ENCODE measurements around the gene BTG2. TPM values are rescaled to one million over a fixed set of nuclear protein-coding genes. Genes with fewer than 3 reads are reported as not detected.
"Not testable (repeated sequence)": the region's sequence is repeated elsewhere in the genome, so short reads cannot be mapped to it uniquely, and the experiment has no call there.

BTG2 gene
- total RNA-seq = 470 TPM

- peak; percentile 87 to 93 (median 89) for DNase-seq (ENCODE audit: low read depth in 2 of 3, low spot score in 2 of 3)
These were observed at the start of gene BTG2 for GRCh38 chr1:203304919-203305808. Gene BTG2 (plus strand): TSS chr1:203305519. CDS start chr1:203305607, 88 bp downstream.

- DNase-seq (ENCODE audit: low read depth in 2 of 3, low spot score in 2 of 3) = not testable (repeated sequence)
These were observed 48.7 kb upstream of the BTG2 start for GRCh38 chr1:203256636-203257035.

DNA sequence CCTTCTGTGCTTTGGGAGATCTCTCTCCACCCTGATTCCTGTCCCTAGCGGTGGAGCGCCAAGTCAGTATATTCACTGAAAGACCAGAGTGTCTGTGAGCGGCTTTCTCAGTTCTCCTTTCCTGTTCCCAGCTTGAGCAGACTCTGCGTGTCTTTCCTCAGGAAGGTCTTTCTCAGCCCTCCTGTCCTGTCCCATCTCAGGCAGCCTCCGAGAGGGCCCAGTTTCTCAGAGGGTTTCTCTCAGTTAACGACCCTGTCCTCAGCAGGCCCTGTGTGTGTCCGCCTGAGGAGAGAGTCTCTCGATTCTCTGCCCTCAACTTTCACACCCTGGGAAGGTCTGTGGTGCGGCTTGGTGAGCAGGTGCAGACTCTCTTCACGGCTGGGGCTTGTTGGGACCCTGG, 41.8 kb upstream of the BTG2 start:
- no peak for DNase-seq (ENCODE audit: low read depth in 2 of 3, low spot score in 2 of 3)

- DNase-seq (ENCODE audit: low read depth in 2 of 3, low spot score in 2 of 3) = no peak
These were observed 41.2 kb upstream of the BTG2 start for GRCh38 chr1:203264052-203264501.

DNA sequence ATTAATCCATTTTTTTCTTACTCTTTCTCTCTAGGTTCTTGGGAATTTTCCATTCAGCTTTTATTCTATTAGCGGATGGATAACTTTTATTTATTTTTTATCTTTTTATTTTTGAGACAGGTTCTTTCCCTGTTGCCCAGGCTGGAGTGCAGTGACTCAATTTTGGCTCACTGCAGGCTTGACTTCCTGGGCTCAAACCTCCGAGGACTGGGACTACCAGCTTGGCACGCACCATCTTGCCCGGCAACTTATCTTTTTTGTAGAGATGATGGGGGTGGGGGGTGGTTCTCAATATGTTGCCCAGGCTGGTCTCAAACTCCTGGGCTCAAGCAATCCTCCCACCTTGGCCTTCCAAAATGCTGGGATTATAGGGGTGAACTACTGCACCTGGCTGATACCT, 39.8 kb upstream of the BTG2 start:
- DNase-seq (ENCODE audit: low read depth in 2 of 3, low spot score in 2 of 3) = no peak

- not testable (repeated sequence) for DNase-seq (ENCODE audit: low read depth in 2 of 3, low spot score in 2 of 3)
These were observed 39.2 kb upstream of the BTG2 start for GRCh38 chr1:203266140-203266539.

GRCh38 chr1:203267347-203267846, 37.9 kb upstream of the BTG2 start:
- peak in 2 of 3 donors; percentile 84 to 95 for DNase-seq (ENCODE audit: low read depth in 2 of 3, low spot score in 2 of 3)

- DNase-seq (ENCODE audit: low read depth in 2 of 3, low spot score in 2 of 3) = no peak
These were observed 37.4 kb upstream of the BTG2 start for GRCh38 chr1:203267912-203268311.

- DNase-seq (ENCODE audit: low read depth in 2 of 3, low spot score in 2 of 3) = peak in 2 of 3 donors; percentile 84 to 94
These were observed 36.2 kb upstream of the BTG2 start for GRCh38 chr1:203268901-203269653.

DNA sequence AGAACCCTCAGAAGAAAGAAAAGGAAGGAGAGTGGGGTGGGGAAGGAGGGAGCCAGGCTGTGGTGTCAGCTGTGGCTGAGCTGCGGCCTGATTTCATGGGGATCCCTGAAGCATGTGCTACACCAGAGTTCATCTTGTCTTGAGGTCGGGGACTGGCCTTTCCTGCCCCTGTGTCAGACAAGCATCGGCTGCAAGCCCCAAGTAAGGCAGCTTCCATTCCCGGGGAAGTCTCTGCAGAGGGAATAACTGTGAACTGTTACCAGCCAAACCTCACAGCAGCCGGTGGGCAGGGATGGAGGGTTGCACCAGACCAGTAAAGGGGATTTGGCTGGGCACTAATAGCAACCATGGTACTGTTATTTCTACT, 35.7 kb upstream of the BTG2 start:
- DNase-seq (ENCODE audit: low read depth in 2 of 3, low spot score in 2 of 3) = no peak

DNA sequence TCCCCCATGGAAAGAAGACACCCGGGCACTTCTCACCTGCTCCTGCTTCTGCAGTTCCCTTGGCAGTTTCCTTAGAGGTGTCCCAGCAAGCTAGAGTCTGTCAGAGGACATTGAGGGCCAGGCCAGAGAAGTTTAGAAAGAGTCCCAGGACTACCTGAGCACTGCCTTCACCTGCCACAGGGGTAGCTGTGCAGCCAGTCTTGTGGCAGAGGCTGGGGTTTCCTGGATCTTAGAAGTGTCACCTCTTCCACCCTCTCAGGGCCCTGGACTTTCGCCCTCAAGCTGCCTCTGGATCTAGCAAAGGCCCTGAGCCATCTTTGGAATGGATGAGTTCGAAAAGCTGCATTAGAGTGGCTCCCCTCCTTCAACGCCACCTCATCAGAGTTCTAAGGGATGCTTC, 34.9 kb upstream of the BTG2 start:
- no peak for DNase-seq (ENCODE audit: low read depth in 2 of 3, low spot score in 2 of 3)

GRCh38 chr1:203271018-203271743, 34.1 kb upstream of the BTG2 start:
- peak in 2 of 3 donors; percentile 71 to 87 for DNase-seq (ENCODE audit: low read depth in 2 of 3, low spot score in 2 of 3)

- DNase-seq (ENCODE audit: low read depth in 2 of 3, low spot score in 2 of 3) = no peak
These were observed 33.2 kb upstream of the BTG2 start for GRCh38 chr1:203271962-203272632.

DNA sequence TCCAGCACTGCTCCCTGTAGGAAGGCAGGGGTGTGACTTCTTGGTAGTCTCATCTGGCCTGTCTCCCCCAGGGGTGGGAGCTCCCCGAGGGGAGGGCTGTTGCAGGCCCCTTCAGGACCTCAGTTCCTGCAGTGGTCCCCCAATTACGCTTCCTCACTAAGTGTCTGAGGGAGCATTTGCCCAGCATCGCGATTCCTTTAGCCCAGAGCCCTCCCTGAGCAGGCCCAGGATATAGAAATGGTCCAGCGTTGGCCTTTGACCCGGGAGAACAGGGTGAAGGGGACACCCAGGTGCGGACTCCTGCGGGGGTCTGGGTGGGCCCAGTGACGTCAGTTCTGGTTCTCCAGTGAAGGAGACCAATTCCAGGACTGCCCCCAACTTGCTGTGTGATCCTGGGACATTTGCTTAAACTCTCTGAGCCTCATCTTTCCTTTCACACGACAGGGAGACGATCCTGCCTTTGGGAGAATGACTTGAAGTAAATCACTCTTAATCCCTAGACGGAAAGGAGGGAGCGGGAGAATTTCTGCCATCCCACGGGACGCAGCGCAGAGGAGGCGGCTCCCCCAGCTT, 32.6 kb upstream of the BTG2 start:
- no peak for DNase-seq (ENCODE audit: low read depth in 2 of 3, low spot score in 2 of 3)

- DNase-seq (ENCODE audit: low read depth in 2 of 3, low spot score in 2 of 3) = peak in 2 of 3 donors; percentile 84 to 89
These were observed 32.0 kb upstream of the BTG2 start for GRCh38 chr1:203273206-203273868.

GRCh38 chr1:203273869-203274602, 31.3 kb upstream of the BTG2 start:
- peak in 1 of 3 donors; percentile 34 for DNase-seq (ENCODE audit: low read depth in 2 of 3, low spot score in 2 of 3)

GRCh38 chr1:203274603-203275381, 30.5 kb upstream of the BTG2 start:
- DNase-seq (ENCODE audit: low read depth in 2 of 3, low spot score in 2 of 3) = no peak
